GM18873 (cell line): Measurements from ENCODE around the gene OGFRL1.

Source experiments
- ATAC-seq: cut with Tn5 transposase; IDR thresholded peaks from one replicate; pipeline ENCODE4 v1.9.1; 2021; ENCODE audit warnings: mild to moderate bottlenecking, moderate library complexity, moderate number of reproducible peaks; ENCODE audit not compliant: unreplicated experiment, low FRiP score

OGFRL1 gene

DNA sequence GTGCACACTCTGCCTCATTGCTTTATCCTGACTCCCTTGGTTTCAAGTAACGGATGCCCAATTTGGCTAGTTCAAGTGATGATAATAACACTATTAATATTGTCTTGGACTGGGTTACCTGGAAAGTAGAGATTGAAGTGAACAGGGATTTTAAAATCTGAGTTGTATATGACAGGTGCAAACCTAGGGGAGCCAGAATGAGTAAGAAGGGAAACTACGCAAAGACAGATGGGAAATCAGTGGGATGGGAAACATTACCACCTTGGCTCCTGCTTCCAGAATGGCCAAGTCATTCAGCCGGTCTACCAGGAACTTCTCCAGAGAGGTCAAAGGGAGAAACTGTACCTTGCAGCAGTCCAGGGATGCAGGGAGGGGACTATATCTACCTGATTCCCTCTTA is 41.9 kb downstream of the OGFRL1 start:
- no peak for ATAC-seq

DNA sequence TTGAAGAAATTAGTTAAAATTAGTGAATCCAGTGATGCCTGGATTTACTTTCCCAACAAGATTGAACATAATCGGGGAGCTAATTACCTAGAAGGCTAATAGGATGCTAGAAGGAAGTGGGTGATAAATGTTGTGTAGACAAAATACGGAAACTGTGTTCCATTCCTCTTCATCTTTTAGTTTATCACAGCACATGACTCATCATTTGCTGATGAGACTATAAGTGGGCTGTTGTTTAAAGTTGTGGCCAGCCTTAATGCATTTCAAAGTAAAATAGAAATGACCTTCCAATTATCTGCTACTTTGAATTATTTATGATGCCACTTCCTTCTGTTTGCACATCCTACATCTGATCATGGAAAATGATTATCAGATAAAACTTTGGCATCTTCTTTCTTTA is 43.4 kb downstream of the OGFRL1 start:
- ATAC-seq: no peak

DNA sequence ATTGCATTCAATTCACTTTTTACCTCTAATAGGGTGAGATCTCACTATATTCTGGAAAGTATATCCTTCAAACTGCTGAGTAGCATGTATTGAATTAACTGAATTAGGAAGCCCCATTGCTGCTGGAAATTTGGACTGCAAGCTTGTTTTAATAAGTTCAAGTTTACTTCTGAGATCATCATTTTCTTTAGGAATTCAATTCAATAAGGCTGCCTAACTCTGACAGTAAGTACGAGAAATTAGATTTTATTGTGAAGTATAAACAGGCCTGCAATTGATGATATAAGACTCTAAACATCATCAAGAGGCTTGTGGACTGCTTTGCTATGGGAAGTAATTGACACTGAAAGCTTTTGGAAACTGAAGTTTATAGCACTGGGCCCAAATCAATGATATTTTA is 44.4 kb downstream of the OGFRL1 start:
- no peak for ATAC-seq

DNA sequence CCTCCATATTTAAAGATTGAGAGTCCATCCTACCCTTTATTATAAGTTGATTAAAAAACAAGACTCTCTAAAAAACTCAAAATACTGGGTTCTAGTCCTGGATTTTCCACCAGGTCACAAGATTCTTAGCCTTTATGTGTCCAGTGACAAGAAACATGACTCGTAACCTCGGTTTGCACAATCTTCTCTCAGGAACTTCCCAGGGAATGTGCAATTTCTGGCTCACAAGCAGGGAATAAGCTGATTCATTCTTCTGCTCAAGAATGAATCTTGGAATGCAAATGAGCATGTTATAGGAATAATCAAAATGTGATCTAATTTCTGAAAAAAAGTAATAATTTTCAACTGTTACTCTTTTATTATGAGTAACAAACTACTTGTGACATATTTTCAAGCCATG is 45.1 kb downstream of the OGFRL1 start:
- no peak for ATAC-seq

DNA sequence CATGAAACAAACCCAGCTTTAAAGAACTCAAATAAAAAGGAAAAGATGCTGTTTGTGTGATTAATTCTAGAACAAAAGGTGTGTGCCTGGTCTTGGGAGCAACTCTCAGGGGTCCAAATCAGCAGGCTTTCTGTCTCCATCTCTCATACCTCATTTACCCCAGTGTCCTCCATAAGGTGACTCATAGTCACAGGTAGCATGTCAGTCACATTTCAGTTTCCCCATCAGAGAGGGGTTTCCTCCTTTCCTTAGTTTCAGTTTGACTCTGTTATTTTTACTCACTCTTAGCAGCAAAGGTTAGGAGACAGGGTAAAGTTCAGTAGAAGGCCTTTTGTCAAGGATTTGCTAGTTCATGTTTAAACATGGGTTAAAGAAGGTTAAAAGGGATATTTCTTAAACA is 46.2 kb downstream of the OGFRL1 start:
- ATAC-seq: no peak

DNA sequence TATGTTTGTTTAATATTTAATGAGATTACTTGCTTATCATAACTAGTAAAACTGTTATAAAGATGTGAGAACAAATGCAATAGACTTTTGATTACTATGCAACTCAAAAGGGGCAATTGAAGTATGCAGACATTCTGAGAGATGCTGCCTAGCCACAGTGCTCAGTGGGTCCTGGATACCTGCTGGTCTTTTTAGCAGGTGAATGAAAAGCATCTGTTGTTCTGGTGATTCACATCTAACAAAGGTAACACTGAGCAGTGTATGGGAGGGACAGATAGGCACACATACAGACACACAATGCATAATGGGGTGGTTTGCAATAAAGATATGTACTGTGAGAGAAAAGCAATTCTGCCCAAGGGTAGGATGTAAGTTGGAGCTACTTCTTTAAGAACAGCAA is 46.9 kb downstream of the OGFRL1 start:
- no peak for ATAC-seq

DNA sequence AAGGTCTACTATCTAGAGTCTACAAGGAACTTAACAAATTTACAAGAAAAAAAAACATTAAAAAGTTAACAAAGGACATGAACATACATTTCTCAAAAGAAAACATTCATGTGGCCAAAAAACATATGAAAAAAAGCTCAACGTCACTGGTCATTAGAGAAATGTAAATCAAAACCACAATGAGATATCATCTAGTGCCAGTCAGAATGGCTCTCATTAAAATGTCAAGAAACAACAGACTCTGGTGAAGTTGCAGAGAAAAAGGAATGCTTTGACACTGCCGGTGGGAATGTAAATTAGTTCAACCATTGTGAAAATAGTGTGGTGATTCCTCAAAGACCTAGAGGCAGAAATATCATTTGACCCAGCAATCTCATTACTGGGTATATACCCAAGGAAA is 48.3 kb downstream of the OGFRL1 start:
- no peak for ATAC-seq

DNA sequence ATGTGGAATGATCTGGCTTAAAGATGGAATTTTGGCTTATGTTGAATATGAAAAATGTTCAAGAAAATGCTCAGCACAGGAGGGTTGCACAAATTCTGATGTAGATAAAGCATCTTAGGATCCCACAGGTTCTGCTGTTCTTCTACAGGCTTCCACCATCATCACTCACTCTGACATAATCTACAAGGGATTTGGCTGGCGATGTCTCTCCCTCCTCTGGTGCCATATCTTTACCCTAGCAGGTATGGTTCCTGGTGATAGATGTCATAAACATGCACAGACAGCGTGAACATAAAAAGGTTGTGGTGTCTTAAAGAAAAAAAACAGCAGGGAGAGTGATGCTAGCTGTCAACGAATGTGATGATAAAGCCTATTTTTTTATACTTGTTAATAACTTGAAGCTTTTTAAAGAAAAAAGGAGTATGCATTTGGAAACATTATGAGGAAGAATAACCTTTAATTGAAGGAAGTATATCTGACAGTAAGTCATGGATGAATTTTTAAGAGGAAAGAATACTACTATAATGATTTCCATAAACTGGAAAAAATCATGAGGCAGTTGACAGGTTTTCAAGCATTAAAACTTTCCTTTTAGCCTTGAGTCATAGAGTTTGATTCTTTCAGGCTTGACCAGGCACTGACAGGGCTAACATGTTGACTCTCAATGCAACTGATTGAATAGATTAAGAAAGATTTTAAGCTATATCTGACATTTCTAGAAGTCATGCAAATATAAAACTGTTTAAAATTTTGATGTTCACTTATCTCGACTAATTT is 50.1 kb downstream of the OGFRL1 start:
- no peak for ATAC-seq

DNA sequence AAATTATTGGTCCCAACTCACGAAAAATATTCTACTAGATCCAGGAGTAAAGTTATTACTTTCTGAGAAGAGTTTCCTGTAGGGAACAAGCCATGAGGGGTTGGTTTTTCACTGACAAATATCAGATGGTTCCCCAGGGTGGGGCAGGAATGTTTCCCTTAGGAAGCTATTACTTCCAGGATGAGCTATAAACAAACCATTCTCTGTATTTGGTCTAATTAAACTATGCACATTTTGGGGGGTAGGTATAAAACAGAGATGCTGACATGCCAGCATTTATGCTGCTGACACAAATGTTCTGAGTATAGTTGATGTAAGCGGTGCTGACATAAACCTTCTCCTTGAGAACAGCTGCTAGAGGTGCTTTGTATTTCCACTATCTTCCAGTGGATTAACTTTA is 54.2 kb downstream of the OGFRL1 start:
- ATAC-seq: no peak

DNA sequence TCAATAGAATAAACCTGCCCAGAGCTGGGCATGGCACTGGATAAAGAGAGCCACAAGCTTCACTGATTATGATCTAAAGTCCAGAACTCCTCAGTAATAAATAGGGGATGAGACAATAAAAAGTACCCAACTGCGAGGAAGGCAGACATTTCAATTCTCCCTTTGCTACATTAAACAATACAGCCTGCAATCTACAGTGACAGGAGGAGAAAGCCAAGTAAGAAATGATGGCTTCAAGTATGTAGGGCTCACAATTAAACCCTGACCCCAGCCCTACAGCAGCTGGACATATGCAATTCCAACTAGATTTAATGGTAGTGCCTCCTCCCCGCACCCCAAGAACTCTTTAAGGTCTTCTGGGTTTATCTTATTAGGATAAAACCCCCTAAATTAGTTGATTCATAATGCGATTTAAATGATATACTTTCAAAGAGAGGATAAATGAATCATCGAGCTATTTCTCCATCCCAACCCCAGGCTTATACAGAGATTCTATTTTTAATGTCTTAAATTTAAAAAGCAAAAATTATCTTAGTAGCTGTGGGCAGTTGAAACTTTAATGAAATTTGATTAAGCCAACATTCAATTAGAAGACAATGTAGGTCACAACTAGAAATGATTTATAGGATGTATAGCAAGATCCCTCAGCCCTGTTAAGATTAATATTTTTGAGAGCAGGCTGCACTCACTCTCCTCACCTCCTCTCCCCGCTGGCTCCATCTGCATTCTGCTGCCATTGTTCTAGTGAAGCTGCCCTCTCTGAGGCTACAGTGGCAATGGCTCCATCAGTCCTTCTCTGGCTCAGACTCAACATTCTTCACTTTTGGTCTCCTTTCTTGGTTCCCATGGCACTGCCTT is 57.1 kb downstream of the OGFRL1 start:
- no peak for ATAC-seq

DNA sequence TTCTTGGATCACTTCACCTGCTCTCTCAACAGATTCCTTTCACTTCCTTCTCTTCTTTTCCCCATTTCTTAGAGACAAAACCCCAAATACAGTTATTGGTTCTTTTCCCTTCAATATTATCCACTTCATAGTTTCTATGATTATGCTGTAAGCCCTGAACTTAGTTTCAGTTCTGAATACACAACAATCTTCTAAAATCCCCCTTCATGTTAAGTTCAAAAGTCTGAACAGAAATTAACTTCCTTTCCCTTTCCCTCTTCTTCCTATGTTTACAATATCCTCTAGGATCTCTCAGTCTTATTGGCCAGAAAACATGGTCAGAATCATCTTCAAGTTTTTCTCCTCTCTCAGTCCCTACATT is 57.7 kb downstream of the OGFRL1 start:
- ATAC-seq: no peak

DNA sequence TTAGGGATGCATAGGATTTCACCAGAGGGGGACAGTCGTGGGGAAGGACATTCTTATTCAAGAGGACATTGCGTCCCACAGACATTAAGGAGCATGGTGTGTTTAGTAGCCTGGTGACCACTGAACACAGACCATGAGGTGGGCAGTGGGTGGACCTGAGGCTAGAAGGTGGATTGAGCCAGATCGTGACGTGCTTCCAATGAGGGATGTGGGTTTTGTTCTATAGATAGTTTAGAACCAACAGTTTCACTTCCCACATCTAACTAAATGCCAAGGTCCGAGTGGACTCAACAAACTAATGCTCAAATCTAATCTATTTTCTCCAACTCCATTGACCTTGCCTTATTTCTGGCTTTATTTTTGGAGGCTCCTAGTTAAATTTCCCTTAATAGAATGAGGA is 58.5 kb downstream of the OGFRL1 start:
- no peak for ATAC-seq

DNA sequence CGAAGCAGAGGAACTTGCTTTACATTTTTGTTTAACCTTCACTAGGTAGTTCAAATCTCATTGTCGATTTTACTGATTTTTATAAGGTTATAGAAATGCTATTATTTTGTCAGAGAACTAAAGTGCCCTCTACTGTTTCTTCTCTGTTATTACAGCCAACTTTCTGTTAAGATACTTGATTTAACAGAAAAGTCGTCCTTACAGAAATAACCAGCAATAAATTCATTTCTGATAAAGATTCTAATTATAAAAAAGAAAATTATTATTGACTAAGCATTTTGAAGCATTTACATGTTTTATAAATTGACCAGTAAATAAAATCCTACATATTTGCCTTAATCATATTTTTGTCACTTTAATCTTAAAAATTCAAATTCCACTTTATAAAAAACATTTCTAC is 60.8 kb downstream of the OGFRL1 start:
- ATAC-seq: no peak

DNA sequence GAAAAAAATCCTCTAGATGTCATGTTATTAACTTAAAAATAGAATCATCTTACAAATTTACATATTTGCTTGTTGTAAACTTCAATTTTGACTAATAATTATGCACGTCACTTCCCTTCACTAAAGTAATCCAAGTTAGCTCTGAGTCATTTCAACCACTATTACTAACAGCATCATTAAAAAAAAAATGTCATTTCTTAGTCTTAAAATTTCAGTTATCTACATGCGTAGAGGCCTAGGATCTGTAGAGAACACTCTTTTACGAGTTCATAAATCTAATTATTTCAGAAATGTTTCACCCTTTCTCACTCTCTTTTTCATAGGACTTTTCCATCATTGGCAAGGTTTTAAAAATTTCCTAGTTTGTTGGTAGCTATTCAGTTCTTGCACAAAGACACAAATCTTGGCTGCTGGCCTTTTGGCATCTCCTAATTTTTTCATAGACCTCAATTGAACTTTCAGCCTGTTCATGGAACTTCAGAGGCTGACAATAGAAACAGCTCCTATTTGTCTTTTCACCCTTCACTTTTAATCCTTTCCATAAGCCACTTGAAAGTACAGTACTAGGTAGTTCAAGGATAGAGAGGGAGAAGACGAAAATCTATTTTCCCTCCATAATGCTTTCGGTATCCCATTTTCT is 61.5 kb downstream of the OGFRL1 start:
- no peak for ATAC-seq

DNA sequence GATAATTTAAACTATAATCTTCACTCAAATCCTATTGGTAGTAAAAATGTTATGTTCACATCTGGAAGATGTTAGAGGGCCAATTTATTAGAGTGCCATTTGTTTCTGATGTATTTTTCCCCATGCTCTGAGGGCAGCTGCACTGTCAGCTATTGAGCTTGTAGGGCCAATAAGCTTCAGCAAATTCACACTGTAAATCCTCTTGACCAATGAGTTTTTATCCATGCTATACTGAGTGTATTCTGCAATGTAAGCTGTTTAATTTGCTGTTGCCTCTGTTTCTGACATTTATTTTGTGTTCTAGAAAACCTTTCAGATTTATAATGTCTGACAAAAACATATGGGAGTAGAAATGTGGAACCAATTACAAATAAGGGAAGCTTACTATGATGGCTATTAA is 62.6 kb downstream of the OGFRL1 start:
- no peak for ATAC-seq
